Activated naive CD8-positive, alpha-beta T cell treated with anti-CD3 and anti-CD28 coated beads, Interleukin-2, amount 50 U/mL, for 24 hours (primary cell): ENCODE measurements around the gene MYO5B.
"Not testable (repeated sequence)": the region's sequence is repeated elsewhere in the genome, so short reads cannot be mapped to it uniquely, and the experiment has no call there.

Source experiments
- ATAC-seq: fragments of 150-1000 bp; cut with Tn5 transposase; one replicate; pipeline ENCODE4 v1.10.0; 2021
- DNase-seq: peaks from one replicate; pipeline ENCODE4 v3.0.0; 2021
- H3K27ac Mint-ChIP-seq: one replicate; pipeline ENCODE4 v1.8.0; 2021; ENCODE audit warnings: mild to moderate bottlenecking, mixed read lengths
- H3K27me3 Mint-ChIP-seq: one replicate; pipeline ENCODE4 v1.8.0; 2021; ENCODE audit warnings: mixed read lengths
- H3K36me3 Mint-ChIP-seq: one replicate; pipeline ENCODE4 v1.8.0; 2021; ENCODE audit warnings: low read depth, mixed read lengths
- H3K4me1 Mint-ChIP-seq: one replicate; pipeline ENCODE4 v1.8.0; 2021; ENCODE audit warnings: mixed read lengths
- H3K4me3 Mint-ChIP-seq: one replicate; pipeline ENCODE4 v1.8.0; 2021; ENCODE audit warnings: mild to moderate bottlenecking, moderate library complexity, mixed read lengths
- H3K9me3 Mint-ChIP-seq: one replicate; pipeline ENCODE4 v1.8.0; 2021; ENCODE audit warnings: mixed read lengths

Gene MYO5B

DNA sequence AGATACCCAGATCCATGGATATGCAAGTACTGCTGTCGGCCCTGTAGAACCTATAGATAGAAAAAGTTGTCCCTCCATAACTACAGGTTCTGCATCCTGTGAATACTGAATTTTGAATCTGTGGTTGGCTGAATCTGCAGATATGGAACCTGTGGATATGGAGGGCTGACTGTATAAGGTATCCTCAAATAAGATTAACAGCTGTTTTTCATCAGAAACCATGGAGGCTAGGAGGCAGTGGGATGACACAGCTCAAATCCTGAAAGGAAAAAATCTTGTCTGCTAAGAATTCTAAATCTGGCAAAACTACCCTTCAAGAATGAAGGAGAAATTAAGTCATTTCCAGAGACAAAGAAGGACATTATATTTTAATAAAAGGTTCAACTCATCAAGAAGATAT lies 367.0 kb downstream of the MYO5B start:
- no peaks in the 10 kb centered on the region for H3K36me3 Mint-ChIP-seq
- H3K27me3 Mint-ChIP-seq = peaks cover 6% of the 10 kb centered on the region
- no peaks in the 10 kb centered on the region for H3K4me1 Mint-ChIP-seq
- ATAC-seq = no peak
- no peak overlapping the region for H3K4me3 Mint-ChIP-seq
- H3K27ac Mint-ChIP-seq = no peak overlapping the region
- H3K9me3 Mint-ChIP-seq = peaks cover 24% of the 10 kb centered on the region
- no peak for DNase-seq

DNA sequence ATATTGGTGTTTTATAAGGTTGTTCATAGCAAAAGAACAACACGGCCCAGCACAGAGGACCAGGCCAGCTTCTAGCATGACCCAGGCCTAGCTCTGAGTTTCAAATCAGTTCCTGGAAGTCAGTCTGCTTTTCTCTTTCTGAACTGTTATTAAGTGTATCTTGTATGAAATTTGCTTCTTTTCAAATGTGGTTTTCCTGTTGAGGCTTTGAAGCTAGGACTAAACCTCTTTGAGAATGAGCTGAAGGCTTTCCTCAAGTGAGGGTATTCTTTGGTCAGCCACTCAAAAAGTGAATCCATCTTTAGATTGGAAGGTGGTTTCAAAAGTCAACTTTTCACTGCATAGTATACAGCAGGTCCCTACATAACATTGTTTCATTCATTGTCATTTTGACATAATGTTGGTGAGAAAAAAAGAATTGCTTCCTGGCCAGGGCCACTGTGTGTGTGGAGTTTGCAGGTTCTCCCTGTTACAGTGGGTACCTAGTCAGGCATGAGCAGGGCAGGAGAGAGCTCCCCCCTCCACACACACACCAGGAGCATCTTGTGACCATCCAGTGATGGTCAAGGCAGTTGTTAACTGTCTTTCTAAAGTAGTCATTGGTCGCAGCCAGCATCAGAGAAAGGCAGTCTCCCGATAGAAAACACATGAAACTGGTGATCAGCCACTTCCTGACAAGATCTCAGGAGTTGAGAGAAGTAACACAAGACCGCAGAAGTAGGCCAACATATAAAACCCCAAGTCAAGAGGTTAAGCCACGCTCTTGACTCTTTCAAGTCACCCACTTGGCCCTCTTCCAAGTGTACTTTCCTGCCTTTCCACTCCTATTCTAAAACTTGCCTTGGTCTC lies 374.9 kb downstream of the MYO5B start:
- peak; percentile 31 for DNase-seq
- Mint-ChIP-seq H3K4me1 (peaks cover 62% of the 10 kb centered on the region), H3K4me3 (peak overlapping the region; percentile 39), H3K27me3 (no peaks in the 10 kb centered on the region), H3K27ac (peak overlapping the region; percentile 58), H3K36me3 (peaks cover 8% of the 10 kb centered on the region), H3K9me3 (no peaks in the 10 kb centered on the region)
- ATAC-seq = peak; percentile 87

- DNase-seq = no peak
Measured at GRCh38 chr18:49819071-49819662, 375.8 kb downstream of the MYO5B start.

DNA sequence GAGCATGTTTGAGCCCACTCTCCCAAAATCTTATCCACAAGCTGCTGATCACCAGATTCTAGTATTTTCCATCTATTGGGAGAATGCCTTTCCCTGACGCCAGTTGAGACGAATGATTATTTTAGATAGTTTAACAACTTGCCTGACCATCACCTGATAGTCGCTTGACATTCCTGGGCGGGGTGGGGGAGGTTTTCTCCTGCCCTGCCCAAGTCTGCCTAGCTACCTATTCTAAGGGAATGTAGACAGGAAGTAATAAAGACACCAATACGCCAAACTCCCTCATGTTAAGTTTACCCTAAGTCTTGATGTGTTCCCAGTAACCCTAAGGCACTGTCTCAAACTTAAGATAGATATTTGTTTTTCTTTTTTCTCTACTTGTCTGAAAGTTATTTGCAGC lies 377.0 kb downstream of the MYO5B start:
- no peak for DNase-seq
- H3K27ac Mint-ChIP-seq = no peak overlapping the region
- no peaks in the 10 kb centered on the region for H3K27me3 Mint-ChIP-seq
- H3K9me3 Mint-ChIP-seq = no peaks in the 10 kb centered on the region
- H3K36me3 Mint-ChIP-seq = peaks cover 8% of the 10 kb centered on the region
- no peak overlapping the region for H3K4me3 Mint-ChIP-seq
- H3K4me1 Mint-ChIP-seq = peaks cover 72% of the 10 kb centered on the region
- no peak for ATAC-seq

More at GRCh38 chr18:49819071-49819662, 375.8 kb downstream of the MYO5B start:
- Mint-ChIP-seq H3K4me1 (peaks cover 69% of the 10 kb centered on the region), H3K9me3 (no peaks in the 10 kb centered on the region), H3K4me3 (peak overlapping the region; percentile 16), H3K27me3 (no peaks in the 10 kb centered on the region), H3K27ac (peak overlapping the region; percentile 58), H3K36me3 (peaks cover 8% of the 10 kb centered on the region)
- ATAC-seq = no peak

GRCh38 chr18:49815927-49816326 lies 379.0 kb downstream of the MYO5B start:
- H3K4me1 Mint-ChIP-seq = peaks cover 72% of the 10 kb centered on the region
- no peak for ATAC-seq

DNA sequence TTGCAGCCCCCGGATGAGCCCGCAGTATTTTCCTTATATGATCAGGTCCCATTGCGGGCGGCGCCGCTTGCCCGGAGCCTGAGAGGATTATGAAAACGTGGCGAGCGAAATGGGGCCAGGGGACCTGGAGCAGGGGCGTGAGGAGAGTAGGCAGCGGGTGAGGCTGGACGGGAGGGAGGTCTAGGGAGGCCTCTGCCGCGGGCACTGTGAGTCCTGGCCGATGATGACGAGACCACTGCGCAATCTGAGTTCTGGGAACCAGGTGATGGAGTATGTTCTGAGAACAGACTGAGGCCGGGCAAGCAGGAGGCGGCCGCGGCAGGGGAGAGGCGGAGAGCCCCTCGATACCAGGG lies 380.8 kb downstream of the MYO5B start:
- Mint-ChIP-seq H3K36me3 (peaks cover 18% of the 10 kb centered on the region), H3K4me1 (peaks cover 57% of the 10 kb centered on the region), H3K9me3 (peaks cover 4% of the 10 kb centered on the region), H3K27ac (peak overlapping the region; percentile 97), H3K4me3 (peak overlapping the region; percentile 95), H3K27me3 (no peaks in the 10 kb centered on the region)
- DNase-seq = peak; percentile 66
- ATAC-seq = peak; percentile 74

More at GRCh38 chr18:49815927-49816326, 379.0 kb downstream of the MYO5B start:
- H3K27me3 Mint-ChIP-seq = no peaks in the 10 kb centered on the region
- peaks cover 9% of the 10 kb centered on the region for H3K36me3 Mint-ChIP-seq
- DNase-seq = no peak
- H3K9me3 Mint-ChIP-seq = no peaks in the 10 kb centered on the region
- no peak overlapping the region for H3K4me3 Mint-ChIP-seq
- H3K27ac Mint-ChIP-seq = peak overlapping the region; percentile 21

GRCh38 chr18:49813319-49814146 lies 381.4 kb downstream of the MYO5B start, which contains the start of gene ACAA2:
Gene ACAA2, minus strand, starts transcription at chr18:49813533. Its CDS starts 49 bp downstream, at chr18:49813484.
- DNase-seq (peak; percentile 90), ATAC-seq (peak; percentile 93)
- Mint-ChIP-seq H3K27me3 (no peaks in the 10 kb centered on the region), H3K4me3 (peak within 1 kb of the TSS; percentile 95), H3K36me3 (peaks cover 21% of the 10 kb centered on the region), H3K4me1 (peaks cover 51% of the 10 kb centered on the region), H3K9me3 (peaks cover 8% of the 10 kb centered on the region), H3K27ac (peak within 1 kb of the TSS; percentile 97)

- H3K9me3 Mint-ChIP-seq = peaks cover 12% of the 10 kb centered on the region
- H3K4me1 Mint-ChIP-seq = peaks cover 46% of the 10 kb centered on the region
- H3K27ac Mint-ChIP-seq = peak overlapping the region; percentile 97
- H3K36me3 Mint-ChIP-seq = peaks cover 27% of the 10 kb centered on the region
- ATAC-seq (no peak), DNase-seq (no peak)
- H3K4me3 Mint-ChIP-seq = peak overlapping the region; percentile 95
- no peaks in the 10 kb centered on the region for H3K27me3 Mint-ChIP-seq
Measured at GRCh38 chr18:49813069-49813318, 382.0 kb downstream of the MYO5B start.

DNA sequence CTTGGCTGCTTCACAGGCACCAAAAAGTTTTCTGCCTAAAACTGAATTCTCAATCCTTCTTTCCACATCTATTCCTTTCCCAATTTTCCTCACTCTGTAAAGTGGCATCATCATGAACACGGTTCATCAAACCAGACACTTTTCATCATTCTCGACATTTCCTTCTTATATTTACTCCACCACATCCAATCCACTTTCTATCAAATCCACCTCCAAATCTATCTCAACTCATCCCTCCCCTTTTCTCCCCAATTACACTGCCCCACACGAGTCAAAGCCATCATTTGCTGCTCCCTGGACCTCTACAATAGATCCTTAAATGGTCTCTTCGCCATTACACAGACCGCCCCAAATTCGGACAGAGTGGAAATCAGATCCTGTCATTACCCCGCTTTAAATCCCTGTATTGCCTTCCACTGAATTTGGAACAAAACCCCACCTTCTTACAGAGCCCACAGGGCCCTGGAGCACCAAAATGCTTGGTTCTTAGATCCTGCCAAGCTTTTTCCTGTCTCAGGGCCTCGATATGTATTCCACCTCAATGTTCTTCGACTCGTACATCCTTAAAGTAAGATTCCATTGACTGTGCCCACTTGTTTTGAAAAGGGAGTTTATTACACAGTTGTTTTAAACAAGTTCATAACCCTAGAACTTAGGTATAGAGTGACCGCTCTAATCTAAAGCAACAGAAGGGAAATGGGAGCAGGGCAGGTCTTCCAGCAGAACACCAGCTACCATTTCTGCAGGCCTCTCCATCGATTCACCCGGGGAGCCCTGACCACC lies 382.5 kb downstream of the MYO5B start:
- Mint-ChIP-seq H3K4me3 (peak overlapping the region; percentile 95), H3K27me3 (no peaks in the 10 kb centered on the region), H3K9me3 (peaks cover 12% of the 10 kb centered on the region), H3K36me3 (peaks cover 27% of the 10 kb centered on the region), H3K4me1 (peaks cover 41% of the 10 kb centered on the region), H3K27ac (peak overlapping the region; percentile 97)
- DNase-seq = no peak
- no peak for ATAC-seq

- Mint-ChIP-seq H3K4me1 (peaks cover 41% of the 10 kb centered on the region), H3K36me3 (peaks cover 27% of the 10 kb centered on the region), H3K9me3 (peaks cover 12% of the 10 kb centered on the region), H3K4me3 (peak overlapping the region; percentile 95), H3K27me3 (no peaks in the 10 kb centered on the region), H3K27ac (no peak overlapping the region)
- DNase-seq = no peak
- no peak for ATAC-seq
Measured at GRCh38 chr18:49811151-49811938, 383.6 kb downstream of the MYO5B start.

DNA sequence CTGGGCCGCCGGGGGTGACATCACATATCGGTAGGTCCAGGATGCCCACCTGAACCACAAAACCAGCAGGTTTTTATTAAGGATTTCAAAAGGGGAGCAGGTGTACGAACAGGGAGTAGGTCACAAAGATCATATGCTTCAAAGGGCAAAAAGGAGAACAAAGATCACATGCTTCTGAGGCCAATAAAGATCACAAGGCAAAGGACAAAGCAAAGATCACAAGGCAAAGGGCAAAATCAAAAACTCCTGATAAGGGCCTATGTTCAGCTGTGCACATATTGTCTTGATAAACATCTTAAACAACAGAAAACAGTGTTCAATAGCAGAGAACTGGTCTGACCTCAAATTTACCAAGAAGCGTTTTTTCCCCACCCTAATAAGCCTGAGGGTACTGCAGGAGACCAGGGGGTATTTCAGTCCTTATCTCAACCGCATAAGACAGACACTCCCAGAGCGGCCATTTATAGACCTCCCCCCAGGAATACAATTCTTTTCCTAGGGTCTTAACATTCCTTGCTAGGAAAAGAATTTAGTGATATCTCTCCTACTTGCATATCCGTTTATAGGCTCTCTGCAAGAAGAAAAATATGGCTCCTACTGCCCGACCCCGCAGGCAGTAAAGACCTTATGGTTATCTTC lies 386.3 kb downstream of the MYO5B start:
- H3K4me1 Mint-ChIP-seq = peaks cover 32% of the 10 kb centered on the region

GRCh38 chr18:49804096-49804495 lies 390.9 kb downstream of the MYO5B start:
- no peak overlapping the region for H3K27ac Mint-ChIP-seq
- peaks cover 7% of the 10 kb centered on the region for H3K9me3 Mint-ChIP-seq
- H3K4me3 Mint-ChIP-seq = no peak overlapping the region
- no peaks in the 10 kb centered on the region for H3K27me3 Mint-ChIP-seq
- no peak for ATAC-seq
- peaks cover 21% of the 10 kb centered on the region for H3K36me3 Mint-ChIP-seq
- peaks cover 13% of the 10 kb centered on the region for H3K4me1 Mint-ChIP-seq
- no peak for DNase-seq

More for the DNA sequence above, 386.3 kb downstream of the MYO5B start:
- H3K4me3 Mint-ChIP-seq, DNase-seq, H3K27ac Mint-ChIP-seq, H3K27me3 Mint-ChIP-seq, ATAC-seq: not testable (repeated sequence)
- Mint-ChIP-seq H3K36me3 (peaks cover 23% of the 10 kb centered on the region), H3K9me3 (peaks cover 12% of the 10 kb centered on the region)

DNA sequence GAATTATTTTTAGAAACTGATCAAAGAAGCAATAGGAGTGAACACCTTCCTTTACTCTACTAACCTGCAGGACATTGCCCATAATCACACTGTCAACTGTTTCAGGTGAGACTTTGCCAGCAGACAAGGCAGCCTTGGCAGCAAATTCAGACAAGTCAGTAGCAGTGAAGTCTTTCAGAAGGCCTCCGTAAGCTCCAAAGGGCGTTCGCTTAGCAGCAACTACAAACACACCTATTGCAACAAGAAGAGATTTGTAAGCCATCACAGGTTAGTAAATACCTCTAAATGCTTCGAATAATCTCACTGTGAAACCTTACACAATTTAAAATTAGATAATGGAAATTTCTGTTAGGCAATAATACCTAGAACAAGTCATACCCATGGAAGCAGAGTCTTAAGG lies 392.3 kb downstream of the MYO5B start:
- DNase-seq (no peak), ATAC-seq (no peak)
- H3K4me1 Mint-ChIP-seq = peaks cover 13% of the 10 kb centered on the region
- no peaks in the 10 kb centered on the region for H3K9me3 Mint-ChIP-seq
- peaks cover 13% of the 10 kb centered on the region for H3K36me3 Mint-ChIP-seq
- H3K27ac Mint-ChIP-seq = no peak overlapping the region
- H3K27me3 Mint-ChIP-seq = no peaks in the 10 kb centered on the region
- H3K4me3 Mint-ChIP-seq = no peak overlapping the region
